Activated CD4-positive, alpha-beta T cell treated with anti-CD3 and anti-CD28 coated beads, Interleukin-2, Interleukin-6, amounts not matched to agents 100 ng/mL and 50 ng/mL, durations not matched to agents 16 hours and 8 hours (primary cell): Measurements from ENCODE around the gene SPEN.
A peak's percentile ranks its signal among the peaks of the same experiment; 100 is the strongest.
"Not testable (repeated sequence)": the region's sequence is repeated elsewhere in the genome, so short reads cannot be mapped to it uniquely, and the experiment has no call there.

ENCODE experiments used
- DNase-seq: peaks from one replicate; pipeline ENCODE4 v3.0.0-alpha.2; 2020

The SPEN gene

DNA sequence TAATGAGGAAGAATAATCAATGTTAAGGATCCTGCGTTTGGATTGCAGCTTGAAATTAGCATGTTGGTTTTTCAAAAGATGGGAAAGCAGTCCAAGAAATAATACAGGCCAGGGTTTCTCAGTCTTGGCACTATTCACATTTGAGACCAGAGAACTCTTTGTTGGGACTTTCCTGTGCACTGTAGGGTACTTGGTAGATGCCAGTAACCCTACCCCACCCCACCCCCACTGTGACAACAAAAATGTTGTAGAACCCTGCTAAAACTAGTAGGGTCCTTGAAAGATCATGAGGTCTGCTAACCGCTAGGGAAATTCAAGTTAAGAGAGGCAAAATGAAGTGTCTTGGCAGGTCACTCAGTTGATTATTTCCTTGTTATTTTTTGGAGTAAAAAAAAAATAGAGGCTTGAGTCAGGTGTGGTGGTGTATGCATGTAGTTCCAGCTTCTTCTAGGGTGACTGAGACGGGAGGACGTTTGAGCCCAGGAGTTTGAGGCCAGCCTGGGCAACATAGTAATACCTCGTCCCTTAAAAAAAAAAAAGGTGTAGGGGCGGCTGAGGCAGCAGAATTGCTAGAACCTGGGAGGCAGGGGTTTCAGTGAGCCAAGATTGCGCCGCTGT, 53.3 kb downstream of the SPEN start:
- no peak for DNase-seq

GRCh38 chr1:15902882-15903281, 55.4 kb downstream of the SPEN start:
- DNase-seq, result no peak

DNA sequence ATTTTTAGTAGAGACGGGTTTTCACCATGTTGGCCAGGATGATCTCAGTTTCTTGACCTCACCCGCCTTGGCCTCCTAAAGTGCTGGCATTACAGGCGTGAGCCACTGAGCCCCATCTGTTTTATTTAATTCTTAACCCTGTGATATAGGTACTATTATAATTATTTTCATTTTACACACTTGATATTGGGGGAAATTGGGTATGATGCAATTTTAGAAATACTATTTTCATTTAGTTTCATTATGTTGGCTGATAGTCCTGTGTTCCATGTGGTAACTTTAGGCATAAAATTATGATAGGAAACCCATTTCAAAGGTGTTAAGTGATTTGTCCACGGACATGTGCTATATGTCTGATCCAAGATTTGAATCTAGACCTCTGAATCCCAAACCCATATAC, 61.1 kb downstream of the SPEN start:
- no peak for DNase-seq

DNA sequence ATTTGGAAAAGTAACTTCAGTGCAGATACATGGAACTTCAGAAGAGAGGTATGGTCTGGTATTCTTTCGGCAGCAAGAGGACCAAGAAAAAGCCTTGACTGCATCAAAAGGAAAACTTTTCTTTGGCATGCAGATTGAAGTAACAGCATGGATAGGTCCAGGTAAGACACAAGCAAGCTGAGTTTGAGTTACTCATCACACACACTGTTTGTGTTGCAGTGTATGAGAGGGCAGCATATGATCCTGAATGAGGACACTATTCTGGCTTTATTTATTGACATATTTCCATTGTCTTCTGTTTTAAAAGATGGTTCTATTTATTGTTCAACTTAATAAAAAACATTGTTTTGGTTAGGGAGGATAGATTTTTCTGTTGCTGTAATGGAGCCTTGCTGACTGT, 63.6 kb downstream of the SPEN start:
- no peak for DNase-seq

DNA sequence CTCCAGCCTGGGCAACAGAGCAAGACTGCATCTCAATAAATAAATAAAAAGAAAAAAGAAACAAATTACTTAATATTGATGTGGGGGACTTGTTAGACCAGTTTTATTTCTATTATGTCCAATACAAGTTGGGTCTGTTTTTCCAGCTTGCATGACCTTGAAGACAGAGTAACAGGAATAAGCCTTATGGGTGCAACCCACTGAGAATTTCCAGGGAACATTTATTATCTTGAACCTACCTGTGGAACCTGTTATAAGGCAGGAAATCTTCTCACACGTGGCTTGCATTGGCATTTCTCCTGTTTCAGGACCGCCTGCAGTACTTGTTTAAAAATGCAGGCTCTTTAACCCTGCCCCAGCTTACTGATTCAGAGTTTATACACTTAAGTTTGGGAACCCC, 64.4 kb downstream of the SPEN start:
- no peak for DNase-seq

DNA sequence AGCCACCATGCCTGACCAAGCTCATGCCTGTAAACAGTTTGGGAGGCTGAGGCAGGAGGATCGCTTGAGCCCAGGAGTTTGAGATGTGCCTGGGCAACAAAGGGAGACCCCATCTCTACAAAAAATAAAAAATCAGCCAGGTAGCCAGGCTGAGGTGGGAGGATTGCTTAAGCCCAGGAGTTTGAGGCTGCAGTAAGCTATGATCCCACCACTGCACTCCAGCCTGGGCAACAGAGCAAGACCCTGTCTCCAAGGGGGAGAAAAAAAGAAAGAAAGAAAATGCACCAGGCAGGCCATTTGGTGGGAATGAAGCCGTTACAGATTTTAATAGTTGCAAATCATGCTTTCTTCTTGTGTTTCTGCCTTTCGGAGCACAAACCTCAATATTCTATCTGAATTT, 66.1 kb downstream of the SPEN start:
- not testable (repeated sequence) for DNase-seq

DNA sequence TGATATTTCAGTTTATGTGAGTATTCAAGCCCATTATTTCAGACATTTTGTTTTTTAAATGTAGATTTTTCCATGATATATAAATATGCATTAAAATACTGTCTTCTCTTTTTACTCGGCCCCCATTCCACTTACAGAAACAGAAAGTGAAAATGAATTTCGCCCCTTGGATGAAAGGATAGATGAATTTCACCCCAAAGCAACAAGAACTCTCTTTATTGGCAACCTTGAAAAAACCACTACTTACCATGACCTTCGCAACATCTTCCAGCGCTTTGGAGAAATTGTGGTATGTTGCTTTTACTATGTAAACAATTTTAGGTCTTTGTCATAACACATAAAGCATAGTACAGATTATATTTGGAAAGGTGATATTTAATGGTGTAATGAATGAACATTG, 68.5 kb downstream of the SPEN start:
- DNase-seq, result no peak

DNA sequence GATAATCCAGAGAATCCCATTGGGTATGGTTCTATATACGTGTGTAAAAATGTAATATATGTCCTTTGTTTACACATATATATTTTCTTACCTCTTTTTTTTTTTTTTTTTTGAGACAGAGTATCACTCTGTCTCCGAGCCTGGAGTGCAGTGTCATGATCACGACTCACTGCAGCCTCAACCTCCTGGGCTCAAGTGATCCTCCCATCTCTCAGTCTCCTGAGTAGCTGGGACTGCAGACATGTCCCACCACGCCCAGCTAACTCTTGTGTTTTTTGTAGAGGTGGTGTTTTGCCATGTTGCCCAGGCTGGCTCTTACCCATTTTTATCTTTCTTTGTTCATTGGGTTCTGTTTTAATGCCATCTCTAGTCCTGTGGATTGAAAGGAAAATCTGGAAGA, 68.9 kb downstream of the SPEN start:
- DNase-seq, result no peak

- DNase-seq, result no peak
Measured at GRCh38 chr1:15916916-15917315, 69.4 kb downstream of the SPEN start.

GRCh38 chr1:15918962-15919715, 71.6 kb downstream of the SPEN start:
- DNase-seq, result peak; percentile 90

GRCh38 chr1:15923241-15923640, 75.7 kb downstream of the SPEN start:
- DNase-seq, result no peak

DNA sequence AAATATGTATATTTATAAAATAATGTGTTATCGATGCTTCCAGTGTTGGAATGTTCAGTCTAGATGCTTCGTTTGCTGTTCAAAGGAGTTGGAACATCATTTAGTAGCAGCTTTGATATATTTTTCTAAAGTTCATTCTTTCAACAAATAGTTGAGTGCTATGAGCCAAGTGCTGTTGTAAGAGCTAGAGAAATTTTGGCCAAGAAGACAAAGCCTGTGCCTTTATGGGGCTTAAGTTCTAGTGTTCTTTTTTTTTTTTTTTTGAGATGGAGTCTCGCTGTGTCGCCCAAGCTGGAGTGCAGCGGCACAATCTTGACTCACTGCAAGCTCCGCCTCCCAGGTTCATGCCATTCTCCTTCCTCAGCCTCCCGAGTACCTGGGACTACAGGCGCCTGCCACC, 78.9 kb downstream of the SPEN start:
- DNase-seq, result not testable (repeated sequence)

DNA sequence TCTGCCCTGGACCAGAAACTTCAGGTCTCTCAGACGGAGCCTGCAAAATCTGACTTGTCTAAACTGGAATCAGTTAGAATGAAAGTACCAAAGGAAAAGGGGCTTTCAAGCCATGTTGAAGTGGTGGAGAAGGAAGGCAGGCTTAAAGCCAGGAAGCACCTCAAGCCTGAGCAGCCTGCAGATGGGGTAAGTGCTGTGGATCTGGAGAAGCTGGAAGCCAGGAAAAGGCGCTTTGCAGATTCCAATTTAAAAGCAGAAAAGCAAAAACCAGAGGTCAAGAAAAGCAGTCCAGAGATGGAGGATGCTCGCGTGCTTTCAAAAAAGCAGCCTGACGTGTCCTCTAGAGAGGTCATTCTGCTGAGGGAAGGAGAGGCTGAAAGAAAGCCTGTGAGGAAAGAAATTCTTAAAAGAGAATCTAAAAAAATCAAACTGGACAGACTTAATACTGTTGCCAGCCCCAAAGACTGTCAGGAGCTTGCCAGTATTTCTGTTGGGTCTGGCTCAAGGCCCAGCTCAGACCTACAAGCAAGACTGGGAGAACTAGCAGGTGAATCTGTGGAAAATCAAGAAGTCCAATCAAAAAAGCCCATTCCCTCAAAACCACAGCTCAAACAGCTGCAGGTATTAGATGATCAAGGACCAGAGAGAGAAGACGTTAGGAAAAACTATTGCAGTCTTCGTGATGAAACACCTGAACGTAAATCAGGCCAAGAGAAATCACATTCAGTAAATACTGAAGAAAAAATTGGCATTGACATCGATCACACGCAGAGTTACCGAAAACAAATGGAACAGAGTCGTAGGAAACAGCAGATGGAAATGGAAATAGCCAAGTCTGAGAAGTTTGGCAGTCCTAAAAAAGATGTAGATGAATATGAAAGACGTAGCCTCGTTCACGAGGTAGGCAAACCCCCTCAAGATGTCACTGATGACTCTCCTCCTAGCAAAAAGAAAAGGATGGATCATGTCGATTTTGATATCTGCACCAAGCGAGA, 81.8 kb downstream of the SPEN start:
- no peak for DNase-seq

GRCh38 chr1:15931401-15931800, 83.9 kb downstream of the SPEN start:
- DNase-seq, result no peak

DNA sequence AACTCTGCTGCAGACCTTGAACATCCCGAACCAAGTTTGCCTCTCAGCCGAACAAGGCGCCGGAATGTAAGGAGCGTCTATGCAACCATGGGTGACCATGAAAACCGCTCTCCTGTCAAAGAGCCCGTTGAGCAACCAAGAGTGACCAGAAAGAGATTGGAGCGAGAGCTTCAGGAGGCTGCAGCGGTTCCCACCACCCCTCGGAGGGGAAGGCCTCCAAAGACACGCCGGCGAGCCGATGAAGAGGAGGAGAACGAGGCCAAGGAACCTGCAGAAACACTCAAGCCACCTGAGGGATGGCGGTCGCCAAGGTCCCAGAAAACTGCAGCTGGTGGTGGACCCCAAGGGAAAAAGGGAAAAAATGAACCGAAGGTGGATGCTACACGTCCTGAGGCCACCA, 84.4 kb downstream of the SPEN start:
- DNase-seq, result no peak

- DNase-seq, result no peak
Measured at GRCh38 chr1:15932612-15933011, 85.1 kb downstream of the SPEN start.

GRCh38 chr1:15933684-15934083, 86.2 kb downstream of the SPEN start:
- DNase-seq, result no peak

DNA sequence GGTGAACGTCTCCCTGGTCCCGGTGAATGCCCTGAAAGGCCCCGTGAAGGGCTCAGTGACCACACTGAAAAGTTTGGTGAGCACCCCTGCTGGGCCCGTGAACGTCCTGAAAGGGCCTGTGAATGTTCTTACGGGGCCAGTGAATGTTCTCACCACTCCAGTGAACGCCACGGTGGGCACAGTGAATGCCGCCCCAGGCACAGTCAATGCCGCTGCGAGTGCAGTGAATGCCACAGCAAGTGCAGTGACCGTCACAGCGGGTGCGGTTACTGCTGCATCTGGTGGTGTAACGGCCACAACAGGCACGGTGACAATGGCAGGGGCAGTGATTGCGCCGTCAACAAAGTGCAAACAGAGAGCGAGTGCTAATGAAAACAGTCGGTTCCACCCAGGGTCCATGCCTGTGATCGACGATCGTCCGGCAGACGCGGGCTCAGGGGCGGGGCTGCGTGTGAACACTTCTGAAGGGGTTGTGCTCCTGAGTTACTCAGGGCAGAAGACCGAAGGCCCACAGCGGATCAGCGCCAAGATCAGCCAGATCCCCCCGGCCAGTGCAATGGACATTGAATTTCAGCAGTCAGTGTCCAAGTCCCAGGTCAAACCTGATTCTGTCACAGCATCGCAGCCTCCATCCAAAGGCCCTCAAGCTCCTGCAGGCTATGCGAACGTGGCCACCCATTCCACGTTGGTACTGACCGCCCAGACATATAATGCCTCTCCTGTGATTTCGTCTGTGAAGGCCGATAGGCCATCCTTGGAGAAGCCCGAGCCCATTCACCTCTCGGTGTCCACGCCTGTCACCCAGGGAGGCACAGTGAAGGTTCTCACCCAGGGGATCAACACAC, 86.9 kb downstream of the SPEN start:
- DNase-seq, result no peak

DNA sequence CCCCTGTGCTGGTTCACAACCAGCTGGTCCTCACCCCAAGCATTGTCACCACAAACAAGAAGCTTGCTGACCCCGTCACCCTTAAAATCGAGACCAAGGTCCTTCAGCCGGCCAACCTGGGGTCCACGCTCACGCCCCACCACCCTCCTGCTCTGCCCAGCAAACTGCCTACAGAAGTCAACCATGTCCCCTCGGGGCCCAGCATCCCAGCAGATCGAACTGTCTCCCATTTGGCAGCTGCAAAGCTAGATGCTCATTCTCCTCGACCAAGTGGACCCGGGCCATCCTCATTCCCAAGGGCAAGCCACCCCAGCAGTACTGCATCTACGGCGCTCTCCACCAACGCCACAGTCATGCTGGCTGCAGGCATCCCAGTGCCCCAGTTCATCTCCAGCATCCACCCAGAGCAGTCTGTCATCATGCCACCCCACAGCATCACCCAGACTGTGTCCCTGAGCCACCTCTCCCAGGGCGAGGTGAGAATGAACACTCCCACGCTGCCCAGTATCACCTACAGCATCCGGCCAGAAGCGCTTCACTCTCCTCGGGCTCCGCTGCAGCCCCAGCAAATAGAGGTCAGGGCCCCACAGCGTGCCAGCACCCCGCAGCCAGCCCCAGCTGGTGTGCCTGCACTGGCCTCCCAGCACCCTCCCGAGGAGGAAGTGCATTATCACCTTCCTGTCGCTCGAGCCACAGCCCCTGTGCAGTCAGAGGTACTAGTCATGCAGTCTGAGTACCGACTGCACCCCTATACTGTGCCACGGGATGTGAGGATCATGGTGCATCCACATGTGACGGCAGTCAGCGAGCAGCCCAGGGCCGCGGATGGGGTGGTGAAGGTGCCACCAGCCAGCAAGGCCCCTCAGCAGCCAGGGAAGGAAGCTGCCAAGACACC, 87.8 kb downstream of the SPEN start:
- no peak for DNase-seq

GRCh38 chr1:15936025-15936424, 88.5 kb downstream of the SPEN start:
- DNase-seq, result no peak

DNA sequence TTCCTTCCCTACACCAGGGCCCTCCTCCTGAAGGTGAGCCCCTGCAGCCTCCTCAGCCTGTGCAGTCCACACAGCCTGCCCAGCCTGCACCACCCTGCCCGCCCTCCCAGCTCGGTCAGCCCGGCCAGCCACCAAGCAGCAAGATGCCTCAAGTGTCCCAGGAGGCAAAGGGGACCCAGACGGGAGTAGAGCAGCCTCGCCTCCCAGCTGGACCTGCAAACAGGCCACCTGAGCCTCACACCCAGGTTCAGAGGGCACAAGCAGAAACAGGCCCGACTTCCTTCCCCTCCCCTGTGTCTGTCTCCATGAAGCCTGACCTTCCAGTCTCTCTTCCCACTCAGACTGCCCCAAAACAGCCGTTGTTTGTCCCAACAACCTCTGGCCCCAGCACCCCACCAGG, 89.6 kb downstream of the SPEN start:
- no peak for DNase-seq
